ENCODE results near the gene HCN2. TPM values are rescaled to one million over a fixed set of nuclear protein-coding genes. Genes with fewer than 3 reads are reported as not detected.

The HCN2 gene
- total and polyA plus RNA-seq, 2 of the 13 experiments (the other 11 are each of a cell fraction or from before 2014, with no cell fraction given), result 0.01 TPM; not detected in 1

- no peak overlapping the region for H3K4me2 ChIP-seq (ENCODE audit: low read depth, low read length)
- no peaks in the 10 kb centered on the region for H3K79me2 ChIP-seq (ENCODE audit: insufficient read depth, low read length)
- FAIRE-seq, result no peak
- no peaks in the 10 kb centered on the region for H3K4me1 ChIP-seq (ENCODE audit: insufficient read depth, low read length)
- in situ Hi-C loops (cut with HindIII; ENCODE audit: extremely low pct_ligation_motif_present, low pct_unique_long_range_greater_than_20kb) (no loop called here), intact Hi-C loops (cut with micrococcal nuclease; ENCODE audit: unreplicated experiment) (no loop called here)
- ATAC-seq, result no peak
- no peak for TF ChIP-seq ZNF331 (CRISPR knock-in tag; IDR thresholded peaks at IDR 0.05)
- peak; percentile 84 for TF ChIP-seq AGO2 (optimal IDR thresholded peaks at IDR 0.05; ENCODE audit: low read depth, low read length)
- peak; percentile 54; the same call in 1 of the 2 replicates for TF ChIP-seq ZBTB38 (CRISPR knock-in tag; IDR thresholded peaks at IDR 0.05)
- TF ChIP-seq ZFP36L1 (CRISPR knock-in tag; IDR thresholded peaks at IDR 0.05), result no peak
- TF ChIP-seq, protein P1, sequence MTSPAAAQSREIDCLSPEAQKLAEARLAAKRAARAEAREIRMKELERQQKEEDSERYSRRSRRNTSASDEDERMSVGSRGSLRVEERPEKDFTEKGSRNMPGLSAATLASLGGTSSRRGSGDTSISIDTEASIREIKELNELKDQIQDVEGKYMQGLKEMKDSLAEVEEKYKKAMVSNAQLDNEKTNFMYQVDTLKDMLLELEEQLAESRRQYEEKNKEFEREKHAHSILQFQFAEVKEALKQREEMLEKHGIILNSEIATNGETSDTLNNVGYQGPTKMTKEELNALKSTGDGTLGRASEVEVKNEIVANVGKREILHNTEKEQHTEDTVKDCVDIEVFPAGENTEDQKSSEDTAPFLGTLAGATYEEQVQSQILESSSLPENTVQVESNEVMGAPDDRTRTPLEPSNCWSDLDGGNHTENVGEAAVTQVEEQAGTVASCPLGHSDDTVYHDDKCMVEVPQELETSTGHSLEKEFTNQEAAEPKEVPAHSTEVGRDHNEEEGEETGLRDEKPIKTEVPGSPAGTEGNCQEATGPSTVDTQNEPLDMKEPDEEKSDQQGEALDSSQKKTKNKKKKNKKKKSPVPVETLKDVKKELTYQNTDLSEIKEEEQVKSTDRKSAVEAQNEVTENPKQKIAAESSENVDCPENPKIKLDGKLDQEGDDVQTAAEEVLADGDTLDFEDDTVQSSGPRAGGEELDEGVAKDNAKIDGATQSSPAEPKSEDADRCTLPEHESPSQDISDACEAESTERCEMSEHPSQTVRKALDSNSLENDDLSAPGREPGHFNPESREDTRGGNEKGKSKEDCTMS (CRISPR knock-in tag; conservative IDR thresholded peaks at IDR 0.05), result no peak
- no peak for TF ChIP-seq CAMTA2 (CRISPR knock-in tag; IDR thresholded peaks at IDR 0.05; ENCODE audit: borderline replicate concordance)
- peak; percentile 60 for TF ChIP-seq RBM22 (optimal IDR thresholded peaks at IDR 0.05; ENCODE audit: low read length)
- TF ChIP-seq RBFOX2 (IDR thresholded peaks at IDR 0.05; ENCODE audit: low read depth, low read length), result peak; percentile 72
- CTCF ChIA-PET (ENCODE audit: low intra/inter-chr PET ratio, low total read pairs), result no interaction called here
- H3K9ac ChIP-seq (ENCODE audit: insufficient read depth, low read depth, low read length), result no peak overlapping the region
- H3K27ac ChIP-seq (ENCODE audit: extremely low read length, insufficient read depth, low read length), result no peak overlapping the region
- H4K20me1 ChIP-seq (ENCODE audit: insufficient read depth, low read length), result peaks cover 6% of the 10 kb centered on the region; the same call in 1 of the 2 replicates
- H3K9me3 ChIP-seq (ENCODE audit: low read length), result no peaks in the 10 kb centered on the region
- H2AFZ ChIP-seq (ENCODE audit: low read length), result no peak overlapping the region
- BruUV-seq (replicated peaks), result no TSS peak
- POLR2A ChIA-PET, result interaction anchor here (1.3 to 1.4 kb wide), 4 partner anchors 9 to 91 kb away, joined by 4 to 5 read pairs (median 4); partner anchors contain the start of gene POLRMT
- H3K36me3 ChIP-seq (replicated peaks in 1 of 2; ENCODE audit: control insufficient read depth in 1 of 2, insufficient read depth in 2 of 2, low read length in 2 of 2), result peaks cover 6 to 29% of the 10 kb centered on the region in 2 experiments; a peak in 4 of 5 replicates
- no peaks in the 10 kb centered on the region for H3K27me3 ChIP-seq (ENCODE audit: control insufficient read depth in 1 of 2, insufficient read depth in 2 of 2, low read length in 2 of 2)
- no peak overlapping the region for H3K4me3 ChIP-seq (replicated peaks in 1 of 3; ENCODE audit: insufficient read depth in 1 of 3, low read depth in 2 of 3, low read length in 3 of 3)
- DNase-seq (ENCODE audit: low spot score), result no peak
- 92% methylated on average over 25 of the region's 34 CpGs for WGBS (ENCODE audit: low lambda C conversion rate)
These were observed 47.4 kb upstream of the HCN2 start for GRCh38 chr19:542173-542866.

Data from HepG2 (cell line).